Measurements from ENCODE around the gene TOM1L2.

TOM1L2 gene

DNA sequence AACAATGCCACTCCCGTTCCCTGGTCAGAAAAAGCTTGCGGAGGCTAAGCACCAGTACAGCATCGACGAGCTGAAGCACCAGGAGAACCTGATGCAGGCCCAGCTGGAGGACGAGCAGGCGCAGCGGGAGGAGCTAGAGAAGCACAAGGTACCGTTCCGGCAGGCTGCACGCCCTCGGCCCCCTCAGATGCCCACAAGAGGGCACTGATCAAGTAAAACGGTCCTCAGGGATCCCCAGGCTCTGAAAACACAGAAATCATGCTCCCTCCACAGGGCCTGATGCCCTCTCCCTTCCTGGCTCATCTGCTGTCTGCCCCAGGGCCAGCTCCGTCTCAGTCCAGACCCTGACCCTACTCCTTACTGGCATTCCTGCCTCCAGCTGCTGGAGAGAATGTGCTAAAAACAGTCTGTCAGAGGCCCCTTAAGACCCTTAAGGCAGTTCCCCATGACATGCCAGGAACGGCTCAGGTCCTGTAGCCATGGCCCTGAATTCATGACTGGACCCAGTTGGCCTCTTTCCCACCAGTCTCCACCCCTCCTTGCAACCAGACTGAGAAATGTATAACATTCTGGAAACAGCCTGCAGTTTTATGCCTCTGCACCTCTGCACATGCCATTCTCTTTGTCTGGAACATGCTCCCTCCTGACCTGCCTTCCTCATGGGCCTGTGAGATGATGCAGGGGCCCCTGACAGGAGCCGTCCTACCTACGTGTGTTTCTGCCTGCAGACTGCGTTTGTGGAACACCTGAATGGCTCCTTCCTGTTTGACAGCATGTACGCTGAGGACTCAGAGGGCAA, 22.3 kb upstream of the TOM1L2 start:
- no peak for DNase-seq

DNA sequence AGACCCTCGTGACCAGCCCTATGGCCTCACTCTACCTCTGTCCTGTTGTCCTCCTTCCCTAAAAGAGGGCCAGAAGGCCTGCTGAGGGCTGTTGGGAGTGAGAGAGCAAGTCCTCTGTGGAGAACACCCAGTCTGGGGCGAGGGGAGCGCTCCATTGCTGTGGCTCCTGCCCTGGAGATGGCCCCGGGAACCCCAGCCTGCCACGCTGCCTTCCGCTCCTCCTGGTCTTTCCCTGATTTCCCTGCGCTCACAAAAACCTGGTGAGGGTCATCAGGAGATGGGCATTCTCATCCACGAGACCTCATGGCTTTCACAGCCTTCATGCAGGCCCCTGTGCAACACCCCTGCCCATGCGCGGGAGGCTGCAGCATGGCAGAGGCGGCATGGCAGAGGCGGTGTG, 21.7 kb upstream of the TOM1L2 start:
- no peak for DNase-seq

DNA sequence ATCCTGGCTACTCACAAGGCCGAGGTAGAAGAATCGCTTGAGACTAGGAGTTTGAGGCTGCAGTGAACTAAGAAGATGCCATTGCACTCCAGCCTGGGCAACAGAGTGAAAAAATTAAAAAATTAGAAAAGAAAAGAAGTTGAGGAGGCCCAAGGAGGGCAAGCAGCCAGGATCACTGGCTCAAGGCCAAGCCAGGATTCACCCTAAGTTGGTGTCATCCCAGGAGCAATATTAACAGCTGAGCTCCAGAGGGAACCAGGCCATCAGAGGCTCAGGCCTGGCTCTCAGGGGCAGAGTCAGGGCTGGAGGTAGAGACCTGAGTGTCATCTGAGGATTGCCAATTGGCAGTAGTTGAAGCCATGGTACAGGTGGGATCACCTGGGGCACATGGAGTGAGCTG, 21.2 kb upstream of the TOM1L2 start:
- DNase-seq: no peak

DNA sequence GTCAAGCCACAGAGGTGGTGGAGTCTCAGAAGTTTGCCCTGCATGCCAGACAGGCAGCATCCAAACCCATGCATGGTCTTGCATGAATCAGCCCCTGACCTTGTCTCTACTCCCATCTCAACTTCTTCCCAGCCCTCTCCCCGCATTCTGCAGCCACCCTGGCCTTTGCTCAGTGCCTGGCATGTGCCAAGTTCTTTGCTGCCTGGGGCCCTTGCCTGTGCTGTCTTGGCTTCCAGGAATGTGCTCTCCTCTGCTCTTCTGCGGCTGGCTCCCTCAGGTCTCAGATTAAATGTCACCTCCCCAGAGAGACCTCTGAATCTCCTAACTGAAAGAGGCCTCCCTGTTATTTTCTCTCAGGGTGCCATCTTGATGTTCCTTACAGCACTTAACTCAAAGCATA, 18.1 kb upstream of the TOM1L2 start:
- DNase-seq: no peak

DNA sequence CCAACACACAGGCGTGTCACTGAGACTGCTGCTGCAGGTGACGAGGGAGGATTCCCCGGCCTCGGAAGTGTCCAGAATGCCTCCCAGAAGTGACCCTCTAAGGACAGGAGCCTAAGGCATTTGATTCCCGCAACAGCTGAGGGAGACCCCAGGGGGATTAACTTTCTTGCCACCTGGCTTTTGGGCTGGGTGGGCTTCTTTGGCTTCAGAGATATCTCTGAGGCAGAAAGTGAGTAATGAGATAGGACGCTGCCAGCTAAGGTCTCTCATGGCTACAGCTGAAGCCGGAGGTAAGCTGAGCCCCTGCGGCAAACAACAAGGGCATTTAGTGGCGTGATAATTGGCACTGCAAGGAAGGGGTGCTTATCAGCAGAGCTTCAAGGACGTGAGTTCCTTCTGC, 17.4 kb upstream of the TOM1L2 start:
- no peak for DNase-seq

DNA sequence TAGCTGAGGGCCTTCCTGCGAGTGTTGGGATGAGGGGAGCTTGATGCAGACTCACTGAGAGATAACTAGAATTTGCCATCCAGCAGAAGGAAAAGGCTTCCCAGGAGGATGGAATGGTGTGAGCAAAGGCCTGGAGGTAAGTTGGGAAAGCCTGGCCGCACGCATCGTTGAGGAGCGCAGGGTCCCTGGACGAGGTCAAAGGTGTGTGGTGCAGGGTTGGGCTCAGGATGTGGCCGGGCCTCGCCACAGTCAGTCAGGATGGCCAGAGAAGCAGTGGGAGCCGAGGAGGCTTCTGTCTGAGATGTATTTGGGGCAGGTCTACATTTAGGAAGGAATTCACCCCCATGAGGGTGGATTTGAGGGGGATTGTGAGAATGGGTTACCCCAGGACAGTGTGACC, 16.9 kb upstream of the TOM1L2 start:
- no peak for DNase-seq

DNA sequence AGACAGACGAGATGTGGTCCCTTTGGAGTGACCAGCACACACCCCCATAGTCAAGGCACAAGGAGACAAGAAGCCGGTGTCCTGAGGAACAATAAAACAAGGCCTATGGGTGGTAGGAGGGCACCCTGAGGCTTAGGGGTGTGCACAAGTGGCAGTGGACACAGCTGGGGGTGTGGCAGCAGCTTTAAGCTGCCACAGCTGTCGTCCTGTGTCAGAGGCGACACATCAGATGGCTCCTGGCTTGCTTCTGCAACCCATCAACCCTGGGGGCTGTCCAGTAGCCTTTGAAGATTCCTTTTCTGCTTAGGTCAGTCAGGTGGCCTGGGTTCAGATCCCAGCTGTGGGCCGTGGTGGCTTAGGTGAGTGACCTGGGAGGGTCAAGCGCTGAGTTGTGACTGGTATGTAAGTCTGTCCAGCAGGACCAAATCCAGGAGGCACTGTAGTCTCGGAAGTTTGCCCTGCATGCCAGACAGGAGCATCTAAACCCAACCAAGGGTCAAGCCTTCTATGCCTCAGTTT, 16.3 kb upstream of the TOM1L2 start:
- DNase-seq: no peak

DNA sequence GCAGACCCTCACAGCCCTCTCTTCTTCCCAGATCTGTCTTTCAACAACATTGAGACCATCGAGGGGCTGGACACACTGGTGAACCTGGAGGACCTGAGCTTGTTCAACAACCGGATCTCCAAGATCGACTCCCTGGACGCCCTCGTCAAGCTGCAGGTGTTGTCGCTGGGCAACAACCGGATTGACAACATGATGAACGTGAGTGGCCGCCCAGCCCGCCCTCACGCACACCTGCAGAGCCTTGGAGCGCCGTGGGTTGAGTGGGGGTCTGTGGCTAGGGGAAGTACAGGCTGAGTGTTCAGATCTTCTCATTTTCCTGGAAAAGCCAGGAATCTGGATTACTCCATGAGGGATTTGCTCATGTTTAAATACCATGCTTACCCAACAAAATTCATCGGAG, 15.7 kb upstream of the TOM1L2 start:
- DNase-seq: no peak

DNA sequence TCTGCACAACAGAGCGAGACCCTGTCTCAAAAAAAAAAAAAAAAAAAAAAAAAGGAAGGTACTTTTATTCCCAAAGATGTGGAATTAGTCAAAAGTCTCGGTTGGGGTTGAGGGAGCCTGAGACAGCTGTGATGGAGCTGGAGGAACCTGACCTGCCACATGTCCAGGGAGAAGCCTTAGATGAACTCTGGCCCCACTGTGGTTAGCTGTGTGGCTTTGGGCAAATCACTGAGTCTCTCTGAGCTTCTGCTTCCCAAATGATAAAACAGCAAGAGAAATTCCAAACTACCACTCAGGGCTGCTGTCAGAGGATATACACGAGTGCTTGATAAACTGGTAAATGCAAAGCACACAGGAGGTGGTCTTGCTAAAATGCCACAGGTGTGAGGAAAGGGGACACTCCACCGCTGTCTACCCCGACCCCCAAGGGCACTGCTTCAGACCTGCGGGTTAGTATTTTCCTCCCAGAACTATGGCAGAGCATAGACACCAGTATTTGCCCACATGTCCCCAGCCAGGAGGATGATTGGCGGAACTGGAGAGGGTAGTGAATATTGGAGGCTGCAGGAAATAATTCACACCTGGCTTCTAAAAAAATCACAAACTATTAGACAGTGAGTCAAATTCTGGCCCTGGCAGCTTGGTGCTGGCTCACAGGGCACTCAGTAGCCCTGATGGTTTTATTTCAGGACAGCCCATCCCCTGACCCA, 15.1 kb upstream of the TOM1L2 start:
- DNase-seq: no peak

DNA sequence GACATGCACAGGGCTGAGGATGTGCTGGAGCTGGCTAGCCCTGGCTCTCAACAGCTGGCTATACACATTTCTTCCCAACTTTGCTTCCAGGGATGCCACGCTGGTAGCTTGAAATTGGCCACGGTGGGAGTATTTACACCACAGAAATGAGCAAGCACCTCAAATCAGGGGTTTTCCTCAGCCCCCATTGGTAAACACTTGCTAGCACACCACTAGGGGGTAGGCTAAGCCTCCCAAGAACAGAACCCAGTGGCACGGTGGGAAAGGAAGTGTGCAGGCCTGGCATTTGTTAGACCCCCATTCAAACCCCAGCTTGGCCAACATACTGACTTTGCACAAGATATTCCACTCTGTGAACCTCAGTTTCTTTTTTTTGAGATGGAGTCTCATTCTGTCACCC, 13.4 kb upstream of the TOM1L2 start:
- DNase-seq: no peak

DNA sequence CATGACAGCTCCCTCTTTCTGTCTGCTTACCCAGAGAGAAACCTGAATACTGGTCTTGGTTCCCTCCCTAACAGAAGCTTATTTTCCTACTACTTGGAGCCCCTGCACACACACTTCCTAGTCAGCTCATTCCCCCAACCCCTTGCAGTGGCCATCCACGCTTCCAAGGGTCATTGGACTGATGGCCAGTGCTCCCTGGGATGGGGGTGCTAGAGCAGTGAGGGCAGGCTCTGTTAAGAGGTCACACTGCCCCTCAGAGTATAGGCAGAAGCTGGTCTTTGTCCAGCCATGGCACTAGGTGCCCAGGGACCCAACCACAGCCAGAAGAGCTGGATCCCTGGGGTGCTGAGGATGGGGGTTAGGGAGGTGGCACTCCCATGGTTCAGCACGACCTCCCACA, 13.0 kb upstream of the TOM1L2 start:
- no peak for DNase-seq

DNA sequence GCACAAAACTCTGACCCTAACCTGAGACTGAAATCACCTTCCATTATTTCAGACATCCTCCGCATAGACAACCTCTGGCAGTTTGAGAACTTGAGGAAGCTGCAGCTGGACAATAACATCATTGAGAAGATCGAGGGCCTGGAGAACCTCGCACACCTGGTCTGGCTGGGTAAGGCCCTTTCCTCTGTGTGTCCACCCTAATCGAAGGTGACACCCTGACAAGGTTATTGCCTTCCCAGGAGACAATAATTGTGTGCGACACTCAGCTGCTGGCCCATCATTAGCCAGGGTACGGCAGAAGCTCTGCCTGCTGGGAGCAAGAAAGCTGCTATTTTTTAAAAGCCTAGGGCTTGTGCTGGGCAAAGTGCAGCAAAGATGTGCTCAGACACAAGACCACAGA, 11.6 kb upstream of the TOM1L2 start:
- no peak for DNase-seq

DNA sequence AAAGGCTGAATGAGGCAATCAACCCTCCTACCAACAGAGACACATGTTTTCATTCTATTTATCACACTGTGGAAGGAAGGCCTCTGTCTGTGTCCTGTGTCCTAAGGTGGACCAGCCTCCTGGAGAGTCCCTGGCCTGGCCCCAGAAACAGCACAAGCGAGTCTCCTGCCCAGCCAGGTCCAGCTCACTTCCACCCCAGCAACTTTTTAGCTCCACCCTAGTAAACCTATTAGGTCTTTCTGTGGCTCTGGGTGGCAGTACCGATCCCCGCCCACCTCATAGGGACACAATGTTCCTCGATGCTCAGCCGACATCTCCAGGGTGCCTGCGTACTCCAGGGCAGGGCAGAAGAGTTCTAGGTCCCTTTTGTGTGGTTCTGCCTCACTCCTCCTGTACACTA, 11.2 kb upstream of the TOM1L2 start:
- DNase-seq: no peak

DNA sequence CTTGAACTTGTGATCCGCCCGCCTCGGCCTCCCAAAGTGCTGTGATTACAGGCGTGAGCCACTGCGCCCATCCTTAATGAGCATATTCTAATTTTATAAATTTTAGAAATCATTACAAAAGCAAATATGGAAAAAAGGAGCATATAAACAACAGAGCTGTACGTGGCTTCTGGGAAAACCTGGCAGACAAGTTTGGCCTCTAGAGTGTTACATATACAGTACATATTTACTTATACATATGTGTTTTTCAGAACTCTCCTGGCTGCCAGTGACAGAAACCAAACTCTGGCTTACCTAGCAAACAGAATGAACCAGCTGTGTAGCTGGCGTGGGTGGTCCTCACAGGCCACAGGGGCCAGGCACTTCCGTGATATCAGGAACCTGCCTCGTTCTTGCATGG, 10.6 kb upstream of the TOM1L2 start:
- no peak for DNase-seq

DNA sequence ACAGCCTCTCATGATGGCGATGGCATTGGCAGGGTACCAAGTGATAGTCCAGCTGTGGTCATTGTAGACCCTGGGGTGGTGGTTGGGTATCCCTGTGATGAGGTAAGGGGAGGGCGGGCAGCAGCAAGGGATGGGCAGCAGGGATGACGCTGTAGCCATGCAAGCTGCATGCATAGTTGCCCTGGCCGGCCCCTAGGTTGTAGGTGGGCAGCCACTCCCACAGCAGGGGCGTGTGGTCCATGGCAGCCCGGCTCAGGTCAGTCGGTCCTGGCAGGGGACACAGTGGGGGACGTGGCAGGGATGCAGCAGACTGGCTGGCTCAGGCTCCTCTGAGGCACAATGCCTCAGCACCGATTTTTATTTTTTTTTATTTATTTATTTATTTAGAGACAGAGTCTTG, 9.1 kb upstream of the TOM1L2 start:
- DNase-seq: no peak

DNA sequence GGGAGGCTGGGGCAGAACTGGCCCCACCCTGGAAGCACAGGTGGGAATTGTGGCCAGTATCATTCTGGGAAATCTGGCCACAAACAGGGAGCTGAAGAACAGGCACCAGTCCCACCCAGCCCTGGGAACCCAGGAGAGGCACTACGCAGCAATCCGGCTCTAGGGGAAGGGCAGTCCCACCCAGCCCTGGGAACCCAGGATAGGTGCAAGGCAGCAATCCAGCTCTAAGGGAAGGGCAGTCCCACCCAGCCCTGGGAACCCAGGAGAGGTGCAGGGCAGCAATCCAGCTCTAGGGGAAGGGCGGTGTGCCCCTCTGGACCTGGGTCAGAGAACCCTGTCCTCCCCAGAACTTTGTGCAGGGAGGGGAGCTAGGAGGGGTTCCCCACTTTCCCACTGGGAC, 7.6 kb upstream of the TOM1L2 start:
- DNase-seq: no peak

DNA sequence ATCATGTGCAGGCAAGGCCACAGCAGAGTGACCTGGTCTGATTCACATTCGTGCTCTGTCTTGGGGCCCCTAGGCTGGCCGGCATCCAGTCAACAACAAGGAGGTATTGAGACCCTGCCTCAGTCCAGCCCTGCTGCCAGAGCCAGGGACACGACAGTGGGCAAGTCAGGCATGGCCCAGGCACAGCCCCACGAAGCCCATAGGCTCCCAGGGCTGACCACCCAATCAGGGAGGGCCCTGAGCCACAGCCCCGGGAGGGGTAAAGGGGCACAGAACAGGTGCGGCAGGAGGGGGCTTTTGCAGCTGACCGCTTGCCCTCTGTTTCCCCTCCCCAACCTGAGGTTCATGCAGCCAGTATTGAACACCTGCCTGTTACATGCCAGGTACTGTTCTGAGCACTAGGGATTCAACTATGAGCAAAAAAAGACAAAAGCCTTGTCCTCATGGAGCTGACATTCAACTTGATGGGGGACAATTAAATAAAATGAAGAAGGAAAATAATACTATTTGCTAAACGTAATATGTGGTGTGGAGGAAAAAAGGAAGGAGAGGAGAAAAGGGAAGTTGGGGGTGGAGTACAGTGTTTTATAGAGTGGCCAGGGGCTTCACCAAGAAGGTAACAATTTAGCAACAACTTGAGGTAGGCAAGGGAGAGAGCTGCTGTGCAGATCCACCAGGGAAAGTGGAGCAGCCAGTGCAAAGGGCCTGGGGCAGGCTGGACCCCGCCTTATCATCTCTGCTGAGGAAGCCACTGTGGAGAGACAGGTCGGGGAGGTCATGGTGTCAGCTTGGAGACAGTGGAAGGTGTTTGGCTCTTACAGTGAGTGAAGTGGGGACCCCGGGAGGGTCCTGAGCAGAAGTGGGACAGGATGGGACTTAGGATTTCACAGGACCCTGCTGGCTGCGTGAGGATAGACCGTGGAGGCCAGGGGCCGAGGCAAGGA, 6.6 kb upstream of the TOM1L2 start:
- DNase-seq: no peak

DNA sequence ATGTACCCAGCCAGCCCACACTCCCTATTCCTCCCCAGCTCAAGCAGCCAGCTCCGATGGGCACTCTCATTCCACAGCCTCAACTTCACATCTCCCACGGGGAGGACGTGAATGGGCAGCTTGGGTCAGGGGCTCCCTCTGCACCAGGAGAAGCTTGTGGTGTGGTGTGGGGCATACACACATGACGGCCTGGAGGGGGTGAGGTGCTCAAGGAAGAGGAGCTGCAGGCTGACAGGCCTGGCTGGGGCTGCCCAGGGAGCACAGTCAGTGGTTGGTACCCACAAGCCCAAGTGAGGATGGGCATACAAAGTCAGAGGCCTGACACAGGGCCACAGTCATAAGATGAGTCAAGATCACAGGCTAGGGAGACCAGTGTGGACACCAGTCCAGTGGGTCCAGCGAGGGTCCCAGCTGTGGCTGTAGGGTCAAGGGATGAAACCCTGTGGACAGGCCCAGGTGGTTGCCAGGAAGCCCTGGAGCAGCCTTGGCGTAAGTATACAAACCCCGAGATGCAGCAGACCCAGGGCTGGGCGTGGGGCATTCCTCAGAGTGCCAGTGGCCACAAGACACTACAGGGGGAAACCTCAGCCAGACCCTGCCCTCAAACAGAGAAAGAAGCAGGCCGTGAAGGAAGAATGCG, 4.9 kb upstream of the TOM1L2 start:
- no peak for DNase-seq

DNA sequence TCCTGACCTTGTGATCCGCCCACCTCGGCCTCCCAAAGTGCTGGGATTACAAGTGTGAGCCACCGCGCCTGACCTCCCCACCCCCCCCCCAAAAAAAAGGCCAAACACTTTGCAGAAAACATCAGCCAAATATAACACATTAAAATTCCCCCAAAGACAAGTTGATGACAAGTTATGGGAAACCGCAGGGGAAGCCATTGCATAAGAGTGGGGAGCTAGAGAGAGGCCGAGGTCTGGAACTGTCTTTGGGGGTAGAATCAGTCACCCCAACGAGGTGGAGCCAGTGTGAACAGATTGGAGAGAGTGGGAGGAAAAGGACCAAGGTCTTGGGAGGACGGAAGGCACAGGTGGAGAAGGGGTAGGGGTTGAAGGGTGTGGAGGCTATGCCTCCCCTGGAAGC, 3.2 kb upstream of the TOM1L2 start:
- no peak for DNase-seq

DNA sequence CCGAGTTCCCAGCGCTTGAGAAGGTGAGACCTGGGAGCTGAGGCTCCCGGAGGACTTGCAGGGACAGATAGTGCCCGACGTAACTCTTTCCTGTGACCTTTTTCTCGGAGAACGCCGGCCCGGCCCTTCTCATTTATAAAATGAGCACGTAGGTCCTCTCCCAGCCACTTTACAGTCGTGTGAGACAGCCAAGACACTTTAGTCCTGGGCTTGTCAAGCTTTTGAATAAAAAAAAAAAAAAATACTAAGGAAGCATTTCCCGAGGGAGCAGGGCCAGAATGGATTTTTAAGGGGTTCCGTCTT, 703 bp upstream of the TOM1L2 start:
- no peak for DNase-seq

DNA sequence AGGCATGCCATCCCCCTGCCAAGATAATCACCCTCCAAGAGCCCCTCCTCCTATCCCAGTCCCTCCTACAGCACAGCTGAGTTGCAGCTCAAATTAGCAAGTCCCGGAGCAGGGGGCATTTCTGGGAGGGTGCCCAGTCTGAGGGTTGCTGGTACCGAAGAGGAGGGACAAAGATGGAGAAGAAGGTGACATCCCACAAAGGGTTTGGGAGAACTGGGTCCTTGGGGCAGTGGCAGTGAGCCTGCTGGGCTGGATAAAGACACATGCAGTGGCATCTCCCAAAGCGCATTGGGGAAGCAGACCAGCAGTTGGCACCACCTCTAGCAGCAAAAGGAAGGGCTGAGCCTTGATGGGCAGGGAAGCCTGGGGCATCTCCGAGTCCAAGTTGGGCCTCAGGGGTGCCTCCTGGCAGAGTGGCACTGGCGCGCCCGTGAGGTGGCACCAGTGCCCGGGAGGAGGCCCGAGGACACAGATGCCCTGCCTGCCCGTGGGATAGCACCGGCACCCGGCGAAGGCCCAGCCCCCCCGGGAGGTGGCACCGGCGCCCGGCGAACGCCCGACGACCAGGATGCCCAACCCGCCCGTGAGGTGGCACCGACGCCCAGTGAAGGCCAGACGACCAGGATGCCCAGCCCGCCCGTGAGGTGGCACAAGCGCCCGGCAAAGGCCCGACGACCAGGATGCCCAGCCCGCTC, 622 bp downstream of the TOM1L2 start:
- DNase-seq: peak in 1 of 2 experiments; percentile 10

DNA sequence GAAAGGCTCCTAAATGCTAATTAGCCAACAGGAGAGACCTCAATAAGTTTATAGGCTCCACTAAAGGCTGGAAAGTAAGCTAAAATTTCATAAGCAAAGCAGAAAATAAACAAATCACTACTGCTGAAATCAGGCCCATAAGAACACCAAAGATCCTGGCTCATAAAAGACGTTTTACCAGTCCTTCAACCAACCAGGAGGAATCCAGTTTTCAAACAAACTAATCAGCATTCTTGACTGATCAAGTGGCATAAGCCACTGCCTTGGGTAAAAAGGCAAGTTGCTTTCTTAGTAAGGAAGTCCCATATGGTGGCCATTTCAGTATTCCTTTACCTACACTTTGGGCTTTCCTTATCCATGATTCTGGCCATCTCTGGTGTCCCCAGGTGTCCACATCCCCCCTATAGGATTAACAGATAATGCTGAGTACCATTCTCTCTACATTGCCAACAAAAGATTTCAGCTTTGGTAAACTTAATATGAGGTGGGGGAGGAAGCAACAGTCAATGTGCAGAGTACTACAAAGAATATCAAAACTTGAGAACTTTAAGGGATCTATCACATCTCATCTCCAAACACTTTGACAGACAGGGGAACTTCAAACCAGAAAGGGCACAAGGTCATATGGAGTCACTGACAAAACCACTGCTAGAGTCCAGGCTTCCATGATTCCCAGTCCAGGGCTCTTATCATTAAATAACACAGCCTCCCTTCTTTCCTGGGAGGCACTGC, 1.3 kb downstream of the TOM1L2 start:
- no peak for DNase-seq
